Measurements from ENCODE around the gene ABCA3. TPM values are rescaled to one million over a fixed set of nuclear protein-coding genes. Genes with fewer than 3 reads are reported as not detected.

Gene ABCA3
- total RNA-seq, 1 donor from 2014 or later: 3.1 TPM

DNA sequence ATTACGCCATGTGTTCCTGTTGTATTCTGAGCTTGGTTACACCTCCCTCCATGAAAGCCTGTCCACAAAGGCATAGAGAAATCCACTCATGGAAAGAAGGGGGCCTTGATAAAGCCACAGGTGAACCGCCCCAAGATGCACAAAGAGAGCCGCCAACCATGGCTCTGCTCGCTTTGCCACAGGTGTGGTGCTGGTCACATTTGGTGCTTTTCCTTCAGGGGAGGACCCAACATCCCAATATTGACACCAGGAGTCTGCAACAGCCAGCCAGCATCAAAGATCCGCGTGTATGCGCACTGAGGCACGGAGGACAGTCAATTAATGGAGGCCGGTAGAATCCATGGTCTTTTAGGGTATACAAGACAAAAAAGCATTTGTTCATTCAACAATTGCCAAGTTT lies 7.3 kb downstream of the ABCA3 start:
- intact Hi-C loops (cut with micrococcal nuclease): no loop called here
- CTCF ChIA-PET: no interaction called here
- no peak for DNase-seq
- POLR2A ChIA-PET: no interaction called here
- no peaks in the 10 kb centered on the region for H3K36me3 Mint-ChIP-seq (ENCODE audit: low read depth)
- TF ChIP-seq, protein P1, sequence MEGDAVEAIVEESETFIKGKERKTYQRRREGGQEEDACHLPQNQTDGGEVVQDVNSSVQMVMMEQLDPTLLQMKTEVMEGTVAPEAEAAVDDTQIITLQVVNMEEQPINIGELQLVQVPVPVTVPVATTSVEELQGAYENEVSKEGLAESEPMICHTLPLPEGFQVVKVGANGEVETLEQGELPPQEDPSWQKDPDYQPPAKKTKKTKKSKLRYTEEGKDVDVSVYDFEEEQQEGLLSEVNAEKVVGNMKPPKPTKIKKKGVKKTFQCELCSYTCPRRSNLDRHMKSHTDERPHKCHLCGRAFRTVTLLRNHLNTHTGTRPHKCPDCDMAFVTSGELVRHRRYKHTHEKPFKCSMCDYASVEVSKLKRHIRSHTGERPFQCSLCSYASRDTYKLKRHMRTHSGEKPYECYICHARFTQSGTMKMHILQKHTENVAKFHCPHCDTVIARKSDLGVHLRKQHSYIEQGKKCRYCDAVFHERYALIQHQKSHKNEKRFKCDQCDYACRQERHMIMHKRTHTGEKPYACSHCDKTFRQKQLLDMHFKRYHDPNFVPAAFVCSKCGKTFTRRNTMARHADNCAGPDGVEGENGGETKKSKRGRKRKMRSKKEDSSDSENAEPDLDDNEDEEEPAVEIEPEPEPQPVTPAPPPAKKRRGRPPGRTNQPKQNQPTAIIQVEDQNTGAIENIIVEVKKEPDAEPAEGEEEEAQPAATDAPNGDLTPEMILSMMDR (IDR thresholded peaks at IDR 0.05): no peak
- H3K9me3 Mint-ChIP-seq: no peaks in the 10 kb centered on the region
- no peak overlapping the region for H3K4me3 Mint-ChIP-seq
- ATAC-seq (ENCODE audit: low read depth): no peak
- peaks cover 2% of the 10 kb centered on the region for H3K4me1 Mint-ChIP-seq
- H3K27me3 Mint-ChIP-seq: peaks cover 8% of the 10 kb centered on the region
- H3K27ac Mint-ChIP-seq: no peak overlapping the region

GRCh38 chr16:2331931-2332267 lies 8.6 kb downstream of the ABCA3 start:
- TF ChIP-seq, protein P1 (IDR thresholded peaks at IDR 0.05): no peak
- H3K4me3 Mint-ChIP-seq: no peak overlapping the region
- ChIA-PET POLR2A (no interaction called here), CTCF (no interaction called here)
- H3K27me3 Mint-ChIP-seq: peaks cover 8% of the 10 kb centered on the region
- no peak for ATAC-seq (ENCODE audit: low read depth)
- H3K4me1 Mint-ChIP-seq: no peaks in the 10 kb centered on the region
- no peaks in the 10 kb centered on the region for H3K36me3 Mint-ChIP-seq (ENCODE audit: low read depth)
- DNase-seq: no peak
- intact Hi-C loops (cut with micrococcal nuclease): no loop called here
- H3K27ac Mint-ChIP-seq: no peak overlapping the region
- no peaks in the 10 kb centered on the region for H3K9me3 Mint-ChIP-seq

GRCh38 chr16:2331199-2331930 lies 9.2 kb downstream of the ABCA3 start:
- ATAC-seq (ENCODE audit: low read depth) (no peak), DNase-seq (no peak)
- H3K4me1 Mint-ChIP-seq: no peaks in the 10 kb centered on the region
- peaks cover 8% of the 10 kb centered on the region for H3K27me3 Mint-ChIP-seq
- ChIA-PET POLR2A (interaction anchor here (0.6 kb wide), 1 partner anchor 1197 kb away, joined by 8 read pairs; no protein-coding TSS in a partner anchor), CTCF (no interaction called here)
- no peaks in the 10 kb centered on the region for H3K9me3 Mint-ChIP-seq
- no peaks in the 10 kb centered on the region for H3K36me3 Mint-ChIP-seq (ENCODE audit: low read depth)
- TF ChIP-seq, protein P1 (IDR thresholded peaks at IDR 0.05): no peak
- H3K4me3 Mint-ChIP-seq: no peak overlapping the region
- no peak overlapping the region for H3K27ac Mint-ChIP-seq
- intact Hi-C loops (cut with micrococcal nuclease): no loop called here

- intact Hi-C loops (cut with micrococcal nuclease): no loop called here
- POLR2A ChIA-PET: no interaction called here
- H3K27ac Mint-ChIP-seq: no peak overlapping the region
Observed at GRCh38 chr16:2329532-2329931, 11.0 kb downstream of the ABCA3 start.

DNA sequence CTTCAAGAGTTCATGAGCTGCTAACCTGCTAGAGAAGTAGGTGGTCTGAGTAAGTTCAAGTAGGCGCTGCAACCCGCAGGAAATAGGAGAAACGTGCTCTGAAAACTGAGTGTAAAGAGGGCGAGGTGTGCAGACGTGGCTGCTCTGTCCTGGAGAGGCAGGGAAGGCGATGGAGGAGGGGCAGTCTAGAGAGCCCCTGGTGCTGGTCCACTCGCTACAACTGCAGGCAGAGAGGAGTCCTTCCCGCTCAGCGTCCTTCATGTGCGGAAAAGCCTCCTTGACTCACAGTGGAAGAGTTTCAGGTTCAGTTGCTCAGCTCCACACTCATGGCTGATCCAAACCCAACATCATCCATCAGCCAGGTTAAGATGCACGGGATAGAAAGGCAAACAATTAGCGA lies 12.1 kb downstream of the ABCA3 start:
- Mint-ChIP-seq H3K4me3 (no peak overlapping the region), H3K36me3 (ENCODE audit: low read depth) (peaks cover 3% of the 10 kb centered on the region), H3K4me1 (no peaks in the 10 kb centered on the region), H3K9me3 (no peaks in the 10 kb centered on the region), H3K27me3 (peaks cover 8% of the 10 kb centered on the region), H3K27ac (no peak overlapping the region)
- DNase-seq (no peak), ATAC-seq (ENCODE audit: low read depth) (no peak)
- ChIA-PET CTCF (no interaction called here), POLR2A (no interaction called here)
- TF ChIP-seq, protein P1 (IDR thresholded peaks at IDR 0.05): no peak
- intact Hi-C loops (cut with micrococcal nuclease): no loop called here

More at GRCh38 chr16:2329532-2329931, 11.0 kb downstream of the ABCA3 start:
- Mint-ChIP-seq H3K4me1 (no peaks in the 10 kb centered on the region), H3K27me3 (peaks cover 8% of the 10 kb centered on the region), H3K36me3 (ENCODE audit: low read depth) (no peaks in the 10 kb centered on the region), H3K9me3 (no peaks in the 10 kb centered on the region), H3K4me3 (no peak overlapping the region)
- ATAC-seq (ENCODE audit: low read depth) (no peak), DNase-seq (no peak)
- CTCF ChIA-PET: no interaction called here
- TF ChIP-seq, protein P1 (IDR thresholded peaks at IDR 0.05): no peak

Data from activated B cell treated with CpG ODN at 0.5 μM for 24 hours (primary cell).